OCI-LY1 (cell line): Measurements from ENCODE around the gene GIPC2.

Source experiments
- H2AFZ ChIP-seq: fragments of 200-600 bp; sonication (generic), shearing (Covaris generic); 2 replicates; pipeline ENCODE4 v1.6.0; 2014; ENCODE audit warnings: antibody characterized with exemption, mild to moderate bottlenecking, low read length
- H3F3A ChIP-seq: fragments of 200-600 bp; sonication (generic), shearing (Covaris generic); 2 replicates; pipeline ENCODE4 v1.6.0; 2014; ENCODE audit warnings: mild to moderate bottlenecking, antibody characterized with exemption, low read length, moderate library complexity; ENCODE audit not compliant: insufficient read depth
- H3K27ac ChIP-seq: fragments of 200-600 bp; sonication (generic); 2 replicates; pipeline ENCODE4 v1.5.1; 2014; ENCODE audit warnings: low read length, mixed run types, mild to moderate bottlenecking, low read depth; ENCODE audit not compliant: poor library complexity, severe bottlenecking
- H3K27me3 ChIP-seq: fragments of 200-600 bp; sonication (generic); 2 replicates; pipeline ENCODE4 v1.6.0; 2014; ENCODE audit warnings: antibody characterized with exemption, mild to moderate bottlenecking, low read length, moderate library complexity; ENCODE audit not compliant: insufficient read depth
- H3K36me3 ChIP-seq: fragments of 200-600 bp; sonication (generic); 2 replicates; pipeline ENCODE4 v1.6.1; 2014; ENCODE audit warnings: mild to moderate bottlenecking, antibody characterized with exemption, low read length, moderate library complexity, mixed read lengths; ENCODE audit not compliant: insufficient read depth
- H3K4me1 ChIP-seq: fragments of 200-600 bp; sonication (generic); 2 replicates; pipeline ENCODE4 v1.5.1; 2014; ENCODE audit warnings: mild to moderate bottlenecking, low read length, moderate library complexity; ENCODE audit not compliant: insufficient read depth, severe bottlenecking
- H3K4me2 ChIP-seq: fragments of 200-600 bp; sonication (generic), shearing (Covaris generic); 2 replicates; pipeline ENCODE4 v1.6.1; 2014; ENCODE audit warnings: low read length
- H3K4me3 ChIP-seq: fragments of 200-600 bp; sonication (generic); 2 replicates; pipeline ENCODE4 v1.5.1; 2014; ENCODE audit warnings: low read length, low read depth, mild to moderate bottlenecking, mixed read lengths; ENCODE audit not compliant: poor library complexity, severe bottlenecking
- H3K79me2 ChIP-seq: fragments of 200-600 bp; shearing (Covaris generic); 2 replicates; pipeline ENCODE4 v1.6.1; 2016; ENCODE audit warnings: mixed run types, low read length, mixed read lengths; ENCODE audit not compliant: insufficient read depth
- H3K9ac ChIP-seq: fragments of 200-600 bp; sonication (generic), shearing (Covaris generic); 2 replicates; pipeline ENCODE4 v1.6.1; 2014; ENCODE audit warnings: mild to moderate bottlenecking, low read length, mixed read lengths
- H3K9me2 ChIP-seq: fragments of 200-600 bp; sonication (generic), shearing (Covaris generic); 2 replicates; pipeline ENCODE4 v1.6.1; 2014; ENCODE audit warnings: low read depth, mild to moderate bottlenecking, low read length, mixed read lengths
- H3K9me3 ChIP-seq: fragments of 200-600 bp; shearing (Covaris generic); 2 replicates; pipeline ENCODE4 v1.6.1; 2014; ENCODE audit warnings: low read length, mixed read lengths
- H4K20me1 ChIP-seq: fragments of 200-600 bp; sonication (generic), shearing (Covaris generic); 2 replicates; pipeline ENCODE4 v1.6.0; 2016; ENCODE audit warnings: mild to moderate bottlenecking, low read length; ENCODE audit not compliant: insufficient read depth
- CTCF ChIP-seq: fragments of 200-600 bp; sonication (generic), shearing (Covaris generic); IDR thresholded peaks from 2 replicates; pipeline ENCODE4 v1.5.1; 2017; ENCODE audit warnings: mild to moderate bottlenecking, antibody characterized with exemption, low read length, moderate library complexity, mixed read lengths
- EZH2 ChIP-seq: fragments of 200-600 bp; sonication (generic), shearing (Covaris generic); IDR thresholded peaks from 2 replicates; pipeline ENCODE4 v1.8.0; 2017; ENCODE audit warnings: borderline replicate concordance, mixed run types, mild to moderate bottlenecking, antibody characterized with exemption, low read length, moderate library complexity, mixed read lengths

Gene GIPC2

GRCh38 chr1:78054559-78054958, 8.8 kb downstream of the GIPC2 start:
- Histone ChIP-seq H3K9ac (no peak overlapping the region), H3K27ac (no peak overlapping the region), H3K36me3 (no peaks in the 10 kb centered on the region), H3K9me2 (no peaks in the 10 kb centered on the region), H3F3A (no peaks in the 10 kb centered on the region), H3K27me3 (no peaks in the 10 kb centered on the region), H3K4me2 (no peak overlapping the region), H4K20me1 (no peaks in the 10 kb centered on the region), H3K4me3 (no peak overlapping the region), H2AFZ (no peak overlapping the region), H3K79me2 (no peaks in the 10 kb centered on the region), H3K4me1 (no peaks in the 10 kb centered on the region), H3K9me3 (no peaks in the 10 kb centered on the region)
- TF ChIP-seq EZH2 (no peak), CTCF (no peak)

- no peaks in the 10 kb centered on the region for H4K20me1 ChIP-seq
- no peaks in the 10 kb centered on the region for H3K36me3 ChIP-seq
- TF ChIP-seq CTCF (no peak), EZH2 (no peak)
- H2AFZ ChIP-seq, result no peak overlapping the region
- H3K9ac ChIP-seq, result no peak overlapping the region
- H3K4me1 ChIP-seq, result no peaks in the 10 kb centered on the region
- H3K9me3 ChIP-seq, result no peaks in the 10 kb centered on the region
- no peaks in the 10 kb centered on the region for H3F3A ChIP-seq
- H3K27ac ChIP-seq, result no peak overlapping the region
- H3K4me3 ChIP-seq, result no peak overlapping the region
- no peaks in the 10 kb centered on the region for H3K79me2 ChIP-seq
- no peaks in the 10 kb centered on the region for H3K27me3 ChIP-seq
- H3K4me2 ChIP-seq, result no peak overlapping the region
- no peaks in the 10 kb centered on the region for H3K9me2 ChIP-seq
These were observed 9.2 kb downstream of the GIPC2 start for GRCh38 chr1:78054972-78055371.

- Histone ChIP-seq H4K20me1 (no peaks in the 10 kb centered on the region), H3K9me2 (no peaks in the 10 kb centered on the region), H3K9ac (no peak overlapping the region), H3K36me3 (no peaks in the 10 kb centered on the region), H3K4me3 (no peak overlapping the region), H3F3A (no peaks in the 10 kb centered on the region), H3K79me2 (no peaks in the 10 kb centered on the region), H3K4me2 (no peak overlapping the region), H3K4me1 (no peaks in the 10 kb centered on the region), H3K27ac (no peak overlapping the region), H3K27me3 (no peaks in the 10 kb centered on the region), H3K9me3 (no peaks in the 10 kb centered on the region), H2AFZ (no peak overlapping the region; the same call in 1 of the 2 replicates)
- TF ChIP-seq CTCF (no peak), EZH2 (no peak)
These were observed 9.9 kb downstream of the GIPC2 start for GRCh38 chr1:78055565-78056132.
